PFSK-1 (cell line): ENCODE data around the gene NFATC3.

Experiments
- FOXP2 ChIP-seq: optimal IDR thresholded peaks from 2 replicates; pipeline ENCODE3; 2011; ENCODE audit warnings: borderline replicate concordance, control low read depth, inconsistent platforms; ENCODE audit not compliant: insufficient read depth; ENCODE audit errors: extremely low read length, extremely low read depth
- POLR2AphosphoS5 ChIP-seq: IDR thresholded peaks from 2 replicates; pipeline ENCODE4 v1.6.1; 2012; ENCODE audit warnings: low read depth, mild to moderate bottlenecking, control low read depth, low read length, moderate library complexity
- REST ChIP-seq, 2 experiments: IDR thresholded peaks; 2 replicates each; pipeline versions ENCODE4 v1.6.1 to v1.8.0; 2011 to 2012; ENCODE audit warnings: low read depth in 2 of 2, low read length in 2 of 2, control low read depth in 1 of 2, inconsistent platforms in 1 of 2, mild to moderate bottlenecking in 1 of 2, moderate library complexity in 1 of 2; ENCODE audit not compliant: insufficient read depth in 1 of 2
- SIN3A ChIP-seq: IDR thresholded peaks from 2 replicates; pipeline ENCODE4 v1.6.1; 2012; ENCODE audit warnings: mild to moderate bottlenecking, low read length, moderate library complexity, borderline replicate concordance; ENCODE audit not compliant: insufficient read depth
- TAF1 ChIP-seq: IDR thresholded peaks from 2 replicates; pipeline ENCODE4 v1.6.1; 2012; ENCODE audit warnings: low read length, control low read depth, borderline replicate concordance; ENCODE audit not compliant: insufficient read depth

Gene NFATC3

GRCh38 chr16:68251832-68252231 is 166.7 kb downstream of the NFATC3 start:
- no peak for TF ChIP-seq TAF1
- TF ChIP-seq FOXP2 = no peak

GRCh38 chr16:68252383-68252782 is 167.2 kb downstream of the NFATC3 start:
- TF ChIP-seq REST (IDR thresholded peaks at IDR 0.05; ENCODE audit: insufficient read depth in 1 of 2, low read depth in 2 of 2, low read length in 2 of 2) (no peak), POLR2AphosphoS5 (no peak), FOXP2 (no peak), SIN3A (no peak), TAF1 (no peak)

- TF ChIP-seq FOXP2 (no peak), REST (IDR thresholded peaks at IDR 0.05; ENCODE audit: insufficient read depth in 1 of 2, low read depth in 2 of 2, low read length in 2 of 2) (no peak), TAF1 (no peak)
Measured at GRCh38 chr16:68253721-68254120, 168.6 kb downstream of the NFATC3 start.

- TF ChIP-seq REST (IDR thresholded peaks at IDR 0.05; ENCODE audit: insufficient read depth in 1 of 2, low read depth in 2 of 2, low read length in 2 of 2) (no peak), FOXP2 (no peak), SIN3A (no peak), TAF1 (no peak), POLR2AphosphoS5 (no peak)
Measured at GRCh38 chr16:68255712-68256111, 170.5 kb downstream of the NFATC3 start.

- TF ChIP-seq REST (IDR thresholded peaks at IDR 0.05; ENCODE audit: insufficient read depth in 1 of 2, low read depth in 2 of 2, low read length in 2 of 2) (no peak), SIN3A (no peak), FOXP2 (no peak), TAF1 (no peak), POLR2AphosphoS5 (no peak)
Measured at GRCh38 chr16:68257251-68257905, 172.2 kb downstream of the NFATC3 start.
